OCI-LY1 (cell line): ENCODE results near the gene TUFM.

Experiments used
- CTCF ChIP-seq: fragments of 200-600 bp; sonication (generic), shearing (Covaris generic); IDR thresholded peaks from 2 replicates; pipeline ENCODE4 v1.5.1; 2017; ENCODE audit warnings: mild to moderate bottlenecking, antibody characterized with exemption, low read length, moderate library complexity, mixed read lengths
- EZH2 ChIP-seq: fragments of 200-600 bp; sonication (generic), shearing (Covaris generic); IDR thresholded peaks from 2 replicates; pipeline ENCODE4 v1.8.0; 2017; ENCODE audit warnings: borderline replicate concordance, mixed run types, mild to moderate bottlenecking, antibody characterized with exemption, low read length, moderate library complexity, mixed read lengths

- no peak for TF ChIP-seq CTCF
- TF ChIP-seq EZH2, result no peak
Measured at GRCh38 chr16:28858421-28858820, 12.3 kb upstream of the TUFM start.
